Measurements from ENCODE around the gene KRTAP10-1.

Gene KRTAP10-1

GRCh38 chr21:44514746-44515358, 25.1 kb downstream of the KRTAP10-1 start:
- DNase-seq (no peak), ATAC-seq (replicated peaks) (no peak)
- H3K4me1 Mint-ChIP-seq = peaks cover 3 to 8% of the 10 kb centered on the region in 2 donors
- H3K27me3 Mint-ChIP-seq = peaks cover 0 to 15% of the 10 kb centered on the region in 2 donors
- H3K27ac Mint-ChIP-seq = no peak overlapping the region
- H3K36me3 Mint-ChIP-seq = no peaks in the 10 kb centered on the region
- no peak overlapping the region for H3K4me3 Mint-ChIP-seq
- H3K9me3 Mint-ChIP-seq = peaks cover 0 to 5% of the 10 kb centered on the region in 2 donors

- no peak overlapping the region for H3K27ac Mint-ChIP-seq
- H3K4me1 Mint-ChIP-seq = peaks cover 6 to 10% of the 10 kb centered on the region in 2 donors
- H3K36me3 Mint-ChIP-seq = no peaks in the 10 kb centered on the region
- DNase-seq (no peak), ATAC-seq (replicated peaks) (no peak)
- no peak overlapping the region for H3K4me3 Mint-ChIP-seq
- peaks cover 0 to 21% of the 10 kb centered on the region in 2 donors for H3K27me3 Mint-ChIP-seq
- H3K9me3 Mint-ChIP-seq = peaks cover 0 to 5% of the 10 kb centered on the region in 2 donors
These were observed 25.8 kb downstream of the KRTAP10-1 start for GRCh38 chr21:44514218-44514520.

DNA sequence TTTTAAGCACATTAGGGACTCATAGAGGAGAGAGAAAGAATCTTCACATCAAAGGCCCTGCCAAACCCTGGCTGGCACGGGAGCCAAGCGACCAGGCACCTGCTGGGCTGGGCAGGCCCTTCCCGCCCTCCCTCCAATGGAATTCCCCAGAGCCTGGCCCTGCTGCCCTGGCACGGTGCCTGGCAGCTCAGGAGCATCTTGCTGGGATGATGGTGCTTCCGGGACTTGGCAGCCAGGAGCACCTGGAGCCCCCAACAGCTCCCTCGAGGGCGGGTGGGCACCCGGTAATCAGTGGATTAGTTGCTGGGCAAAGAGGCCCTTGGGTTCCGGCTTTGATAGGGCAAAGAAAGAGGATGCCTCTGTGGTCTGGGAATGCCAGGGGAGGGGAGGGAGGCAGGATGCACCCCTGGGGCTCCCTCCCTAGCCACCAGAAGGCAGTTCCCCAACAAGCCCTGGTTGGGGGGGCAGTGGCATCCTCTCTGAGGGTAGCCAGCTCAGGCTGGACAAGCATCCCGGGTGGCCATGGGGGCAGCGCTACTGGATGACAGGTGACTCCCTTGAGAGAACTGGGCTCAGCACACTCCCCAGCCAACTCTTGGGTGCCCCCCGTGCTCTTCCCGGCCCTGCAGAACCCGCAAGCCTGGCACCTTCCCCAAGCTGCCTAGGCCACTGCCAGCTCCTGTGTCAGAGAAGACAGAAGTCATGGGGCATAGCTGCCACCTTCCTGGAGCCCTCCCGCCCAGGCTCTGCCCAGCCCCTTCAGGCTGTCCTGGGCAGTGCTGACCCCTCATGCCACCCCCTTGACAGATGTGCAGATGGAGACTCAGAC, 26.4 kb downstream of the KRTAP10-1 start:
- no peak overlapping the region for H3K4me3 Mint-ChIP-seq
- H3K9me3 Mint-ChIP-seq = peaks cover 0 to 5% of the 10 kb centered on the region in 2 donors
- no peak overlapping the region for H3K27ac Mint-ChIP-seq
- peaks cover 0 to 21% of the 10 kb centered on the region in 2 donors for H3K27me3 Mint-ChIP-seq
- ATAC-seq (replicated peaks) (no peak), DNase-seq (no peak)
- H3K36me3 Mint-ChIP-seq = no peaks in the 10 kb centered on the region
- H3K4me1 Mint-ChIP-seq = peaks cover 6 to 10% of the 10 kb centered on the region in 2 donors

GRCh38 chr21:44512496-44513388, 27.3 kb downstream of the KRTAP10-1 start:
- ATAC-seq (replicated peaks) (no peak), DNase-seq (no peak)
- H3K27me3 Mint-ChIP-seq = peaks cover 0 to 21% of the 10 kb centered on the region in 2 donors
- H3K4me3 Mint-ChIP-seq = no peak overlapping the region
- H3K27ac Mint-ChIP-seq = no peak overlapping the region
- H3K4me1 Mint-ChIP-seq = peaks cover 6 to 10% of the 10 kb centered on the region in 2 donors
- H3K36me3 Mint-ChIP-seq = no peaks in the 10 kb centered on the region
- peaks cover 0 to 2% of the 10 kb centered on the region in 2 donors for H3K9me3 Mint-ChIP-seq

DNA sequence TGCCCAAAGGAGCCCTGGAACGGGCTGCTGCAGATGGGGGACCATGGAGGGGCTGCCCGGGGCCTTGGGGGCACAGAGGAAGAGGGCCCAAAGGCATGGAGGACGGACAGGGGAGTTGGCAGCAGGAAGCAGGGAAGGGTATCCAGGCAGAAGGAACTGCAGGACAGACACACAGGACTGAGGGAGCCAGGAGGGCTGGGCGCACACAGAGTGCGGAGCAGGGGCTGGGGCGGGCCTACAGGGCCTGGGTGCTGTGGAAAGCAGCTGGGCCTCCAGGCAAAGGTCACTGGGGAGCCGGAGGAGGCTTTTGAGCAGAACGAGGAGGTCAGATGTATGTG, 28.1 kb downstream of the KRTAP10-1 start:
- ATAC-seq (replicated peaks) (no peak), DNase-seq (no peak)
- Mint-ChIP-seq H3K9me3 (no peaks in the 10 kb centered on the region), H3K4me1 (peaks cover 6 to 10% of the 10 kb centered on the region in 2 donors), H3K4me3 (no peak overlapping the region), H3K36me3 (no peaks in the 10 kb centered on the region), H3K27ac (no peak overlapping the region), H3K27me3 (peaks cover 0 to 21% of the 10 kb centered on the region in 2 donors)

DNA sequence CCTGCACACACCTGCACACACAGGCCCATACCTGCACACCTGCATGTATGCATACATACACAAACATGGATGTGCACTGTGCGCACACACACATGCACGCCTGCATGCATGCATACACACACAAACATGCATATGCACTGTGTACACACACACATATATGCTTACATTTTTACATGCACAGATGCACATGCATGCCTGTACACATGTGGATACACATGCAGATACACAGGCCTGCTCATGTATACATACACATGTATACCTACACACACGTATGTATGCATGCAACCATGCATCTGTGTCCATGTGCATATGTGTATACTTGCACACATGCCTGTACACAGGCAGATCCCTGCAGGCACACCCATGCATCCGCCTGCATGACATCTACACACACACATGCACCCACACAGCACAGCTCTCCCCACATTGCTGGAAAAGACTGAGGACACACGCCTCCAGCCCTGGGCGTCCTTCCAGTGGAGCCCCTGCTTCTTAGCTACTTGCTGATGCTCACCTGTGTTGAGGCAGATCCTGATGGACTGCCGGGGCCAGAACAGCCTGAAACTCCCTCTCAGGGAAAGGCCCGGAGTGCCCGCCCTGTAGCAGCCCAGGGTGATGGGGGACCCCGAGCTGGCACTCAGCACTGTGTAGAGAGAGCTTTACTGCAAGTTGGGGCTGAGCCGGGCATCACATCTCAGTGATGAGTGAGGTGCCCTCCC, 28.6 kb downstream of the KRTAP10-1 start:
- DNase-seq (no peak), ATAC-seq (replicated peaks) (no peak)
- Mint-ChIP-seq H3K9me3 (no peaks in the 10 kb centered on the region), H3K36me3 (no peaks in the 10 kb centered on the region), H3K27me3 (peaks cover 0 to 21% of the 10 kb centered on the region in 2 donors), H3K4me1 (peaks cover 6 to 10% of the 10 kb centered on the region in 2 donors), H3K4me3 (no peak overlapping the region), H3K27ac (no peak overlapping the region)

- H3K27ac Mint-ChIP-seq = no peak overlapping the region
- peak overlapping the region; percentile 25 to 39 for H3K4me3 Mint-ChIP-seq
- H3K36me3 Mint-ChIP-seq = no peaks in the 10 kb centered on the region
- H3K4me1 Mint-ChIP-seq = peaks cover 6 to 10% of the 10 kb centered on the region in 2 donors
- ATAC-seq (replicated peaks) = peak; percentile 87 to 90
- H3K9me3 Mint-ChIP-seq = no peaks in the 10 kb centered on the region
- peaks cover 0 to 21% of the 10 kb centered on the region in 2 donors for H3K27me3 Mint-ChIP-seq
- peak; percentile 47 for DNase-seq
These were observed 29.3 kb downstream of the KRTAP10-1 start for GRCh38 chr21:44510508-44511218.

DNA sequence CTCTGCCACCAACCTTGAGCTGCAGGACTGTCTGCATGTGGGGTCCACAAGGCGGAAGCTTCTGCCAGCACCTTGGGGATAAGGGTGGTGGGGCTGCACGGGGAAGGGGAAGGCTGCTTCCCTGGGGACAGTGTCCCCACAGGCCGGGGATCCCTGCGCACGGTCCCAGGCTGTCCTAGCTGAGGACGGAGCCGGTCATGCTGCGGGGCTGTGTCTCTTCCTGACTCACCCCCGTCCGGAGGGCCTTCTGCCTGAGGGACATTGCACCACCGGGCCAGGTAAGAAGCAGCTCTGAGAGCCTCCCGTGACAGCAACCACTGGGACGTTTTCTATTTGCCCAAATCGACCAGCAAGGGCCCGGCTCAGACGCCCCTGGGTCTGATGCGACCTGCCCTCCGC, 29.9 kb downstream of the KRTAP10-1 start:
- no peaks in the 10 kb centered on the region for H3K36me3 Mint-ChIP-seq
- H3K4me3 Mint-ChIP-seq = peak overlapping the region; percentile 25 to 39
- H3K9me3 Mint-ChIP-seq = no peaks in the 10 kb centered on the region
- peaks cover 0 to 21% of the 10 kb centered on the region in 2 donors for H3K27me3 Mint-ChIP-seq
- no peak for ATAC-seq (replicated peaks)
- peaks cover 6 to 10% of the 10 kb centered on the region in 2 donors for H3K4me1 Mint-ChIP-seq
- no peak overlapping the region for H3K27ac Mint-ChIP-seq
- DNase-seq = no peak

GRCh38 chr21:44509539-44509938, 30.5 kb downstream of the KRTAP10-1 start:
- no peaks in the 10 kb centered on the region for H3K36me3 Mint-ChIP-seq
- peaks cover 6 to 10% of the 10 kb centered on the region in 2 donors for H3K4me1 Mint-ChIP-seq
- no peaks in the 10 kb centered on the region for H3K9me3 Mint-ChIP-seq
- H3K4me3 Mint-ChIP-seq = no peak overlapping the region
- peaks cover 0 to 21% of the 10 kb centered on the region in 2 donors for H3K27me3 Mint-ChIP-seq
- DNase-seq = no peak
- H3K27ac Mint-ChIP-seq = no peak overlapping the region
- no peak for ATAC-seq (replicated peaks)

- H3K4me1 Mint-ChIP-seq = peaks cover 10 to 16% of the 10 kb centered on the region in 2 donors
- no peak overlapping the region for H3K4me3 Mint-ChIP-seq
- H3K9me3 Mint-ChIP-seq = peaks cover 0 to 2% of the 10 kb centered on the region in 2 donors
- no peak for ATAC-seq (replicated peaks)
- H3K27me3 Mint-ChIP-seq = peaks cover 0 to 21% of the 10 kb centered on the region in 2 donors
- no peak for DNase-seq
- no peaks in the 10 kb centered on the region for H3K36me3 Mint-ChIP-seq
- H3K27ac Mint-ChIP-seq = no peak overlapping the region
These were observed 31.1 kb downstream of the KRTAP10-1 start for GRCh38 chr21:44508711-44509445.

- DNase-seq (no peak), ATAC-seq (replicated peaks) (no peak)
- no peak overlapping the region for H3K27ac Mint-ChIP-seq
- peaks cover 11 to 21% of the 10 kb centered on the region in 2 donors for H3K4me1 Mint-ChIP-seq
- H3K9me3 Mint-ChIP-seq = peaks cover 0 to 2% of the 10 kb centered on the region in 2 donors
- H3K27me3 Mint-ChIP-seq = peaks cover 0 to 21% of the 10 kb centered on the region in 2 donors
- no peaks in the 10 kb centered on the region for H3K36me3 Mint-ChIP-seq
- no peak overlapping the region for H3K4me3 Mint-ChIP-seq
These were observed 31.6 kb downstream of the KRTAP10-1 start for GRCh38 chr21:44508426-44508710.

DNA sequence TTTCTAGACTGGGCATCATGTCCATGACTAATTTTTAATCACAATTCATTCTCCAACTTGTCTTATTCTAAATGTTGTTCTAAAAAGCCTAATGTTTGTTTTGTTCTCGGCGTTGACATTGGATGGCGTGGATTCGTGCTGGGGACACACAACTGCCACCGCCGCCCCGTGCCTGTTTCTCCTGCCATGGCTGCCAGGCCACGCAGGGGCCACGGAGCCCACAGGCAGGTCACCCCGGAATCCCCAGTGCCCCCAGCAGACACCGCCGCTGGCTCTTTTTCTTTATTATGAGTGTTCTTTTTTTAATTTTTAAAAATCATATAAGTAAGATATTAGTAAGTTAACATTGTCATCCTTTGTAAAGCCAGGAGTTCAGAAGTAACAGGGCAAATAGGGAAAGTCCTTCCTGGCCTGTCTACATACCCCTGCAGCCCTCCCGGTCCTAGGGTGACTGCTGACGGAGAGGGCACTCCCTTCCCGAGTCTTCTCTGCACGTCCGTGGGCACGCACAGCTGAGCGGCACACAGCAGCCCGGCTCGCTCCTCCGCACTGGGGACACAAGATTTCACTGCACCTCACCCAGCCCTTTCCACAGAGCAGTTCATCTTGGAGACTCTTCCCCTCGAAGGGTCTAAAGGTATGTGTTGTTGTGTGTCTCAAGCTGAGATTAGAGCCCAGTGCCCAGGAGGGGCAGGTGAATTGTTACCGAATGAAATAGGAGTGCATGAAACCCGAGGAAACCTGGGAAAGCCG, 32.1 kb downstream of the KRTAP10-1 start:
- peaks cover 0 to 2% of the 10 kb centered on the region in 2 donors for H3K9me3 Mint-ChIP-seq
- no peaks in the 10 kb centered on the region for H3K36me3 Mint-ChIP-seq
- peaks cover 0 to 21% of the 10 kb centered on the region in 2 donors for H3K27me3 Mint-ChIP-seq
- no peak for ATAC-seq (replicated peaks)
- H3K27ac Mint-ChIP-seq = no peak overlapping the region
- H3K4me1 Mint-ChIP-seq = peaks cover 11 to 21% of the 10 kb centered on the region in 2 donors
- no peak overlapping the region for H3K4me3 Mint-ChIP-seq
- DNase-seq = no peak
